GM21381 (cell line): ENCODE results near the gene TSPEAR.
"Not testable (repeated sequence)": the region's sequence is repeated elsewhere in the genome, so short reads cannot be mapped to it uniquely, and the experiment has no call there.

ENCODE experiments used
- ATAC-seq: cut with Tn5 transposase; IDR thresholded peaks from one replicate; pipeline ENCODE4 v1.9.1; 2021; ENCODE audit warnings: mild to moderate bottlenecking, moderate library complexity; ENCODE audit not compliant: unreplicated experiment

Gene TSPEAR

GRCh38 chr21:44511219-44511937 is 200.0 kb downstream of the TSPEAR start:
- no peak for ATAC-seq

- no peak for ATAC-seq
Measured at GRCh38 chr21:44510508-44511218, 200.7 kb downstream of the TSPEAR start.

GRCh38 chr21:44510109-44510507 is 201.3 kb downstream of the TSPEAR start:
- ATAC-seq, result no peak

GRCh38 chr21:44509539-44509938 is 201.8 kb downstream of the TSPEAR start:
- no peak for ATAC-seq

- ATAC-seq, result no peak
Measured at GRCh38 chr21:44508711-44509445, 202.5 kb downstream of the TSPEAR start.

- ATAC-seq, result no peak
Measured at GRCh38 chr21:44508426-44508710, 203.0 kb downstream of the TSPEAR start.

GRCh38 chr21:44507673-44508425 is 203.5 kb downstream of the TSPEAR start:
- ATAC-seq, result no peak

GRCh38 chr21:44506279-44507255 is 204.8 kb downstream of the TSPEAR start:
- ATAC-seq, result no peak

- ATAC-seq, result no peak
Measured at GRCh38 chr21:44505673-44506278, 205.6 kb downstream of the TSPEAR start.

GRCh38 chr21:44503901-44504399 is 207.4 kb downstream of the TSPEAR start:
- ATAC-seq, result no peak

- not testable (repeated sequence) for ATAC-seq
Measured at GRCh38 chr21:44503006-44503889, 208.1 kb downstream of the TSPEAR start.

GRCh38 chr21:44502171-44502958 is 209.0 kb downstream of the TSPEAR start:
- no peak for ATAC-seq

- no peak for ATAC-seq
Measured at GRCh38 chr21:44500111-44500510, 211.3 kb downstream of the TSPEAR start.

- no peak for ATAC-seq
Measured at GRCh38 chr21:44499631-44500030, 211.7 kb downstream of the TSPEAR start.

GRCh38 chr21:44499211-44499560 is 212.2 kb downstream of the TSPEAR start:
- no peak for ATAC-seq

- ATAC-seq, result no peak
Measured at GRCh38 chr21:44498280-44499210, 212.8 kb downstream of the TSPEAR start.

- no peak for ATAC-seq
Measured at GRCh38 chr21:44497703-44498126, 213.7 kb downstream of the TSPEAR start.
